Measurements from ENCODE around the gene PPP1R14C.

PPP1R14C gene, protein sequence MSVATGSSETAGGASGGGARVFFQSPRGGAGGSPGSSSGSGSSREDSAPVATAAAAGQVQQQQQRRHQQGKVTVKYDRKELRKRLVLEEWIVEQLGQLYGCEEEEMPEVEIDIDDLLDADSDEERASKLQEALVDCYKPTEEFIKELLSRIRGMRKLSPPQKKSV

DNA sequence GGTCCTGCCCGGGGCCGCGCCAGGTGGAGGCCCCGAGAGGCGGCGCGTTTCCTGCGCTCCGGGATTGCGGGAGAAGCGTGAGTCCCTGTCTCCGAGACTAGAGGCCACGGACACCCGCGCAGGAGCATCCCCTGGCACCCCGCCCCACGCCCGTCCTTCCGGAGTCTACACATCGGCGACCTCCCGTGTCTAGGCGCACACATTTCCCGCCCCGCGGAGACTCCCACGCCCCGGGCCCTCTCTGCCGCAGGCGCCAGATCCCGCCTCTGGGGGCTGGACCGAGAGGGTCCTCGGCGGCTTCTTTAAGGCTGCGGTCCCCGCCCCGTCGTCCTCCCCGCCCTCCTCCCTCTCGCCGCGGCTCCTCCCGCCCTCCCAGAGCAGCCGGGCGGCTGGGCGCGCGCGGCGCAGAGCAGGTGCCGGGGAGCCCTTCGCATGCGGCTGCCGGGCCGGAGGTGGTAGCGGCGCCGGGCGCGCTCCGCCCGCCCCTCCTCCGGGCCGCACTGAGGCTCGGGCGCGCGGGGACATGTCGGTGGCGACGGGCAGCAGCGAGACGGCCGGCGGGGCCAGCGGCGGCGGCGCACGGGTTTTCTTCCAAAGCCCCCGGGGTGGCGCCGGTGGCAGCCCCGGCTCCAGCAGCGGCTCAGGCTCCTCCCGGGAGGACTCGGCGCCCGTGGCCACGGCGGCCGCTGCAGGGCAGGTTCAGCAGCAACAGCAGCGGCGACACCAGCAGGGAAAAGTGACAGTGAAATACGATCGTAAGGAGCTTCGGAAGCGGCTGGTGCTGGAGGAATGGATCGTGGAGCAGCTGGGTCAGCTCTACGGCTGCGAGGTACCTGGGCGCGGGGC lies at the start of gene PPP1R14C:
Gene PPP1R14C (plus strand): TSS at position 375 of the 846 bp plus-strand sequence. CDS start 149 bp downstream, at position 524.
- peak; percentile 17 for DNase-seq (ENCODE audit: low spot score)

DNA sequence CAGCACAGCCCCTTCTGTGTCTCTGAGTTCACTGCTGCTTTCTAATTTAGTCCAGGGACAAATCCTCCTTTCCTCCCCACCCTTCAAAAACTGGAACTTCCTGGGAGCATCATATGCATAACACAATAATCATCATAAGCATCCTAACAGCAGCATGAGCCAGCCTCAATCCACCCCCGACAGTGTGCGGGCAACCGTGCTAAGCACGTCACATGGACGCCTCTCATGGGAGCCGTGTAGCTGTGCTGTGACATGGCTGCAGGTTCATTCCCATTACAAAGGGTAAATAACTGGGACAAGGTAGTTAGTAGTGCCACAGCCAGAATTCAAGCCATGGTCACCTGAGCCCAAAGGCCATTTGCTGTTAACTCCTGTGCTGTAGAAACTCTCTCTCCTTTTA lies 49.4 kb upstream of the PPP1R14C start:
- Mint-ChIP-seq H3K36me3 (ENCODE audit: low read depth) (no peaks in the 10 kb centered on the region), H3K4me1 (ENCODE audit: low read depth) (no peaks in the 10 kb centered on the region), H3K9me3 (no peaks in the 10 kb centered on the region), H3K4me3 (no peak overlapping the region), H3K27me3 (ENCODE audit: low read depth) (peaks cover 7% of the 10 kb centered on the region), H3K27ac (no peak overlapping the region)
- no peak for DNase-seq (ENCODE audit: low spot score)

More for the DNA sequence above, at the start of gene PPP1R14C:
- Mint-ChIP-seq H3K27me3 (ENCODE audit: low read depth) (peaks cover 76% of the 10 kb centered on the region), H3K4me3 (peak within 1 kb of the TSS; percentile 63), H3K4me1 (ENCODE audit: low read depth) (peaks cover 8% of the 10 kb centered on the region), H3K27ac (no peak within 1 kb of the TSS), H3K9me3 (peaks cover 2% of the 10 kb centered on the region), H3K36me3 (ENCODE audit: low read depth) (no peaks in the 10 kb centered on the region)

DNA sequence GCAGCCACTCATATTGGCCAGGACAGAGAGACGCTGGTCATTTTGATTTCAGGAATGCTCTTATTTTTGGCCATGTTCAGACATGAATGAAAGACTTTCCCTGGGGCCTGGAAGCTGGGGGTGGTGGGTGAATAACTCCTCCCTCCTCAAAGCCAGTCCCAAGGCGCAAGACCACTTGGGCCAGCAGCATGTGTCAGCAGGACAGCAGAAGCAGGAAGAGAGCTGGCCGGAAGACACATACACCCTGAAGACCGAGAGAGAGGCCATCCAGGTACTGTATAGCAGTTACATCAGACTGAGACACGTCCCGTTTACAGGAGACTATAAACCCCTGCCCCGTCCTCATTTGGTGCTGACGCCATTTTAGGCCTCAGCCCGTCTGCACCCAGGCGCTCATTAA lies 44.7 kb upstream of the PPP1R14C start:
- no peak overlapping the region for H3K4me3 Mint-ChIP-seq
- no peaks in the 10 kb centered on the region for H3K9me3 Mint-ChIP-seq
- no peaks in the 10 kb centered on the region for H3K4me1 Mint-ChIP-seq (ENCODE audit: low read depth)
- DNase-seq (ENCODE audit: low spot score), result no peak
- H3K36me3 Mint-ChIP-seq (ENCODE audit: low read depth), result no peaks in the 10 kb centered on the region
- H3K27me3 Mint-ChIP-seq (ENCODE audit: low read depth), result peaks cover 7% of the 10 kb centered on the region
- H3K27ac Mint-ChIP-seq, result no peak overlapping the region

DNA sequence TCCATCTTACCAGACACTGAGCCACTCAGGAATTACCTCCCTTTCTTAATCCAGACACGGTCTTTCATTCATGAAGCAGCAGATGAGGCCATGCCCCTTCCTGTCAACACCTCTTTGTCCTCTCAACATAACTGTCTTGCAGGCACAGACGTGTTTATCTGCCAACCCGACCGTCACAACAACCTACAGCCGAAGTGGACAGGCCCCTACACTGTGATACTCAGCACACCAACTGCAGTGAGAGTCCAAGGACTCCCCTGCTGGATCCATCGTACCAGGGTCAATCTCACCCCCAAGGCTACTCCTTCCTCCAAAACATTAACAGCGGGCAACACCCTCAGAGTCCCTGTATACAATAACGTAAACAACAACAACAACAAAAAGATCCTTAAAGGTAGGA lies 43.3 kb upstream of the PPP1R14C start:
- Mint-ChIP-seq H3K36me3 (ENCODE audit: low read depth) (no peaks in the 10 kb centered on the region), H3K27me3 (ENCODE audit: low read depth) (peaks cover 9% of the 10 kb centered on the region), H3K9me3 (no peaks in the 10 kb centered on the region), H3K27ac (no peak overlapping the region), H3K4me3 (no peak overlapping the region), H3K4me1 (ENCODE audit: low read depth) (no peaks in the 10 kb centered on the region)
- no peak for DNase-seq (ENCODE audit: low spot score)

DNA sequence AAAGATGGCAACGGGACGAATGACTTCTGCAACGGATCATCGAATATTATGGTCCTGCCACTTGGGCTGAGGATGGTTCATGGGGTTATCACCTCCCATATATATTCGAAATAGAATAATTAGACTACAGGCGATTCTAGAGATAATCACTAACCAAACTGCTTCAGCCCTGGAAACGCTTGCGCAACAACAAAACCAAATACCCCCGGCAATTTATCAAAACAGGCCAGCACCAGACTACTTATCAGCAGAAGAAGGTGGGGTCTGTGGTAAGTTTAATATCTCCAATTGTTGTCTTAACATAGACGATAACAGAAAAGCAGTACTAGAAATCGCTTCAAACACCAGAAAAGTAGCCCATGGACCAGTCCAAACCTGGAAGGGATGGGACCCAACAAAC lies 42.9 kb upstream of the PPP1R14C start:
- H3K27ac Mint-ChIP-seq, result no peak overlapping the region
- peaks cover 9% of the 10 kb centered on the region for H3K27me3 Mint-ChIP-seq (ENCODE audit: low read depth)
- no peaks in the 10 kb centered on the region for H3K9me3 Mint-ChIP-seq
- H3K4me1 Mint-ChIP-seq (ENCODE audit: low read depth), result no peaks in the 10 kb centered on the region
- no peak overlapping the region for H3K4me3 Mint-ChIP-seq
- no peaks in the 10 kb centered on the region for H3K36me3 Mint-ChIP-seq (ENCODE audit: low read depth)
- no peak for DNase-seq (ENCODE audit: low spot score)

DNA sequence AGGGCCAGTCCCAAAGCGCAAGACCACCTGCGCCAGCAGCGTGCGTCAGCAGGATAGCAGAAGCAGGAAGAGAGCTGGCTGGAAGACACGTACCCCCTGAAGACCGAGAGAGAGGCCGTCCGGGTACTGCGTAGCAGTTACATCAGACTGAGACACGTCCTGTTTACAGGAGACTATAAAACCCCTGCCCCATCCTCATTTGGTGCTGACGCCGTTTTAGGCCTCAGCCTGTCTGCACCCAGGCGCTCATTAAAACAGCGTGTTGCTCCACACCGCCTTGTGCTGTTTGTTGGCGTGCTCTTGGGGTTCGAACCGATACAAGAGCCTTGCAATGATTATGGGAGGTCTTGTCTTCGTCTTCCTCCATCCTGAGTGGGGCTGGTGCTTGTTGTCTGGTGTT lies 42.1 kb upstream of the PPP1R14C start:
- Mint-ChIP-seq H3K9me3 (no peaks in the 10 kb centered on the region), H3K27ac (no peak overlapping the region), H3K27me3 (ENCODE audit: low read depth) (peaks cover 8% of the 10 kb centered on the region), H3K4me3 (no peak overlapping the region), H3K4me1 (ENCODE audit: low read depth) (no peaks in the 10 kb centered on the region), H3K36me3 (ENCODE audit: low read depth) (no peaks in the 10 kb centered on the region)
- no peak for DNase-seq (ENCODE audit: low spot score)

DNA sequence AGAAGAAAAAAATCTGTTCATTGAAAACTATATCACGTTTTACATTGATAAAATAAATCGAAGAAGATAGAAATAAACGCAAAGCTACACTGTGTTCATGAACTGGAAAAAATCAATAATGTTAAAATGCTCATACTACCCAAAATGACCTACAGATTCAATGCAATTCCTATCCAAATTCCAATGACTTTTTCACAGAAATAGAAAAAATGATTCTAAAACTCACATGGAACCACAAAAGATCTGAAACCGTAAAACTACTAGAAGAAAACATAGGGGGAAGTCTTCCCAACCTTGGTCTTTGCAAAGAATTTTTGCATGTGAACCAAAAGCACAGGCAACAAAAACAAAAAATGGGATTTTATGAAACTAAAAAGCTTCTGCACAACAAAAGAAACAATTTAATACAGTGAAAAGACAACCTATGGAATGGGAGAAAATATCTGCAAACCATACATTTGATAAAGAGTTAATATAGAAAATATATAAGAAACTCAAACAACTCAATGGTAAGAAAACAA lies 40.0 kb upstream of the PPP1R14C start:
- no peaks in the 10 kb centered on the region for H3K9me3 Mint-ChIP-seq
- peaks cover 8% of the 10 kb centered on the region for H3K27me3 Mint-ChIP-seq (ENCODE audit: low read depth)
- no peaks in the 10 kb centered on the region for H3K36me3 Mint-ChIP-seq (ENCODE audit: low read depth)
- DNase-seq (ENCODE audit: low spot score), result no peak
- H3K4me3 Mint-ChIP-seq, result no peak overlapping the region
- no peak overlapping the region for H3K27ac Mint-ChIP-seq
- no peaks in the 10 kb centered on the region for H3K4me1 Mint-ChIP-seq (ENCODE audit: low read depth)

DNA sequence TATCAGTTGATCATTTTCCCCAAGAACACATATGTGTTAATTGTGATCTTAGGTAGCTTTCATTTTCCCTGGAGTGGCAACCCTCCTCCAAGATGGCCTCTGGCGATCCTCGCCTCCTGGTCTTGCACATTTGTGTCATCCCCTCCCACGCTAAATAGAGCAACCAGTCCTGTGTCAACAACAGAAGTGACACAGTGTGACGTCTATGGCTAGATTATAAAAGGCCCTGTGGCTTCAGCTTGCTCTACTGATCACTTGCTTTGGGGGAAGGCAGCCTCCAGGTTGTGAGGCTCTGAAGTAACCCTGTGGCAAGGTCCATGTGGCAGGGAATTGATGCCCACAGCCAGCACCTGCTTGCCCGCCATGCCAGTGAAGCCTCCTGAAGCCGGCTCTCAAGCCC lies 30.6 kb upstream of the PPP1R14C start:
- no peaks in the 10 kb centered on the region for H3K36me3 Mint-ChIP-seq (ENCODE audit: low read depth)
- H3K9me3 Mint-ChIP-seq, result no peaks in the 10 kb centered on the region
- H3K4me3 Mint-ChIP-seq, result no peak overlapping the region
- H3K27me3 Mint-ChIP-seq (ENCODE audit: low read depth), result peaks cover 5% of the 10 kb centered on the region
- no peak for DNase-seq (ENCODE audit: low spot score)
- H3K4me1 Mint-ChIP-seq (ENCODE audit: low read depth), result no peaks in the 10 kb centered on the region
- no peak overlapping the region for H3K27ac Mint-ChIP-seq

DNA sequence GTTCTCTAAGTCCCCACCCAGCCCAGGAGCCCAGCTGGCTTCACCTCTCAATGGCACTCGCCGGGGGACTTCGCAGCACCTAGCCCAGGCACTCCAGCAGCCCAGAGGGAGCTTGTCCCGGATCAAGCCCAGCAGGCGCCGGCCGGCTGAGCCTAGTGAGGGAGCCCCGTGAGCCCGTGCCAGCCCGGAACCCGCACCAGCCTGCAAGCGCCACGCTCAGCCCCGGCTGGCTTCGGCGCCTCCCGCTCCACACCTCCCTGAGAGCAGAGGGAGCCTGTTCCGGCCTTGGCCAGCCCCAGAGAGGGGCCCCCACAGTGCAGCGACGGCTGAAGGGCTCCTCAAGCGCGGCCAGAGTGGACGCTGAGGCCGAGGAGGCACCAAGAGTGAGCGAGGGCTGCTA lies 27.1 kb upstream of the PPP1R14C start:
- DNase-seq (ENCODE audit: low spot score), result no peak
- Mint-ChIP-seq H3K4me1 (ENCODE audit: low read depth) (peaks cover 5% of the 10 kb centered on the region), H3K9me3 (no peaks in the 10 kb centered on the region), H3K27ac (no peak overlapping the region), H3K27me3 (ENCODE audit: low read depth) (peaks cover 13% of the 10 kb centered on the region), H3K4me3 (no peak overlapping the region), H3K36me3 (ENCODE audit: low read depth) (no peaks in the 10 kb centered on the region)

DNA sequence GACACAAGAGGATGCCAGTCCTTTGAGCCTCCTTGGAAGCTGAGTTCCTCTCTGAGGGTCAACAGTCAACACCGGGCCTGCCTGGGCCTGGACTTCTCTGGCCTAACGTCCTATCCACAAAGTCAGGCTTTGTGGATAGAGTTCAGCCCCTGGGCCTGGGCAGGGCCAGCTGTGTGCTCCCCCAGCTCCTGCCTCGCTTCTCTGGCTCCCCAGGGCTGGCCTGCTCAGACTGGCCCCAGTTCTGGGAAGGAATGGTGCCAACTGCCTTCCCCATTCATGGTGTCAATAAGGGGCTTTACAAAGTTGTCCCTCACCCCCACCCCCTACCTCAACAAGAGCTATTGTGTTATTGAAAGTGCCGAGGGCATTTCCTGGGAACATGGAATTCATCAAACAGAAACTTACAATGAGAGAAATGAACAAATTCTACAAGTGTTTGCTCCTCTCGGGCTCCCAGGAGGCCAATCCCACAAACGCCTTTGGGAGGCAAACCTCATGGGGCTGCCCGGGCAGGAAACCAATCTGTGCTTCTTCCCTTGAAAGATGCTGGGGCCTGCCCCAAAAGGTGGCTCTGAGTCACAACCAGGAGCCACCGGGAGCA lies 26.5 kb upstream of the PPP1R14C start:
- DNase-seq (ENCODE audit: low spot score), result no peak
- H3K4me1 Mint-ChIP-seq (ENCODE audit: low read depth), result peaks cover 5% of the 10 kb centered on the region

DNA sequence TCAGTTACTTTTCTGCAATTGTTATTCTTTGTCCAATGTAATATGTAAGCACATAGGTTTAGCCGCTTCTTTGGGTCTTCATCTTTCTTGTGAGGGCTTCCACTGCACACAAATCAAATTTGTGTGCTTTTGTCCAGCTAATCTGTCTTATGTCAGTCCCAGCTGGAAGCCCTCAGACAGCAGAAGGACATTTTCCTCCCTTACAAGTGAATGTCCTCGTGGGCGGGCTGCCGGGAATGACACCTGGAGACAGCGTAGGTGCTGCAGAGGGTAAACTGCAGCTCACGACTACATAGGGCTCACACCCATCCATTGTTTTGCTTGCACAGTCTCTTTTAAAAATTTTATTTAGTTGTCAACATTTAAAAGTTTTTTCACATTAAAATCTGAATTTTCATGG lies 24.6 kb upstream of the PPP1R14C start:
- H3K9me3 Mint-ChIP-seq, result no peaks in the 10 kb centered on the region
- H3K27ac Mint-ChIP-seq, result no peak overlapping the region
- peaks cover 19% of the 10 kb centered on the region for H3K27me3 Mint-ChIP-seq (ENCODE audit: low read depth)
- DNase-seq (ENCODE audit: low spot score), result no peak
- no peaks in the 10 kb centered on the region for H3K36me3 Mint-ChIP-seq (ENCODE audit: low read depth)
- no peak overlapping the region for H3K4me3 Mint-ChIP-seq
- peaks cover 5% of the 10 kb centered on the region for H3K4me1 Mint-ChIP-seq (ENCODE audit: low read depth)

More for the DNA sequence above, 26.5 kb upstream of the PPP1R14C start:
- Mint-ChIP-seq H3K27me3 (ENCODE audit: low read depth) (peaks cover 12% of the 10 kb centered on the region), H3K4me3 (no peak overlapping the region), H3K27ac (no peak overlapping the region), H3K9me3 (no peaks in the 10 kb centered on the region), H3K36me3 (ENCODE audit: low read depth) (no peaks in the 10 kb centered on the region)

DNA sequence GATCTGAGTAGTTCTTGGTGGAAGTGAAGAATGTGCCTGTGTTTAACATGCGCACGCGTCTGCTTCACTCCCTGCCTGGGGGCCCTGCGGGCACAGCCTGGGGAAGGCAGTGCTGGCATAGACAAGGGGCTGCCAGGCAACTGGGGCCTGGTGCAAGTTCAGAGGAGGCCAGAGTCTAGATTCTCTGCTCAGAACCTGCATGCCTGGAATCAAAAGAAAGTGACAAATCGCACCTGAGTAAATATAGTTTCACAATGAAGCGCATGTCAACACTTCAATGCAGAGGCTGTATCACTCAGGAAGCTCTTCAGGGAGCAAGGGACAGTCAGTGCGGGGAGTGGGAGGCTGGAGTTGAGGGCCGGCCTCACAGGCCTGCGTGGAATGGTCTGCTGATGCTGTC lies 24.2 kb upstream of the PPP1R14C start:
- Mint-ChIP-seq H3K4me3 (no peak overlapping the region), H3K27me3 (ENCODE audit: low read depth) (peaks cover 21% of the 10 kb centered on the region), H3K4me1 (ENCODE audit: low read depth) (peaks cover 8% of the 10 kb centered on the region), H3K9me3 (no peaks in the 10 kb centered on the region), H3K36me3 (ENCODE audit: low read depth) (no peaks in the 10 kb centered on the region), H3K27ac (no peak overlapping the region)
- no peak for DNase-seq (ENCODE audit: low spot score)

DNA sequence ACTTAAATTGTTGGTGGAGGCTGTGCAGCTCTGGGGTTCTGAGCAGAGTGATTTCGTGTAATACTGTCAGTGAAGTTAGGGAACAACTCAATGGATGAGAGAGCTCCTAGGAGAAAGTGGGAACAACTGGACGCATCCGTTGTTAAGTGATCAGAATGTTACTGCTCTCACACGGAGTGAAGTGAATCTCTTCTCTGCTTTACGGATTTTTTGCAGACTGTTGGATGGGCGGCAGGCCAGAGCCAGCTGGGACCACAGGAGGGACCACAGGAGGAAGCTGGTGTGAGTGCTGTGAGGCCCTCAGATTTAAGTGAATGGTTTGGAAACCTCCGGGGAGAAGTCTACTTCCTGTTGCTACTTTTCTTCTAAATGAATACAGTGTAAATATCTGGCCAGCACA lies 23.7 kb upstream of the PPP1R14C start:
- peaks cover 9% of the 10 kb centered on the region for H3K4me1 Mint-ChIP-seq (ENCODE audit: low read depth)
- no peaks in the 10 kb centered on the region for H3K36me3 Mint-ChIP-seq (ENCODE audit: low read depth)
- peaks cover 25% of the 10 kb centered on the region for H3K27me3 Mint-ChIP-seq (ENCODE audit: low read depth)
- DNase-seq (ENCODE audit: low spot score), result no peak
- H3K4me3 Mint-ChIP-seq, result no peak overlapping the region
- H3K27ac Mint-ChIP-seq, result no peak overlapping the region
- no peaks in the 10 kb centered on the region for H3K9me3 Mint-ChIP-seq

DNA sequence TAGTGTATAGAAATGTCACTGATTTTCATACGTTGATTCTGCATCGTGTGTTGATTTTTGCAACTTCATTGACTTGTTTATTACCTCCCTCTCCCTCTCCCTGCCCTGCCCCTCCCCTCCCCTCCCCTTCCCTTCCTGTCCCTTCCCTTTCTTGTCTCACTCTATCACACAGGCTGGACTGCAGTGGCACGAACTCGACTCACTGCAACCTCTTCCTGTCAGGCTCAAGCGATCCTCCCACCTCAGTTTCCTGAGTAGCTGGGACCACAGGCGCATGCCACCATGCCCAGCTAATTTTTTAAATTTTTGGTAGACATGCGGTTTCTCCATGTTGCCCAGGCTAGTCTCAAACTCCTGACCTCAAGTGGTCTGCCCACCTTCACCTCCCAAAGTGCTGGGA lies 19.2 kb upstream of the PPP1R14C start:
- Mint-ChIP-seq H3K27ac (no peak overlapping the region), H3K9me3 (no peaks in the 10 kb centered on the region), H3K27me3 (ENCODE audit: low read depth) (peaks cover 29% of the 10 kb centered on the region), H3K36me3 (ENCODE audit: low read depth) (no peaks in the 10 kb centered on the region), H3K4me1 (ENCODE audit: low read depth) (peaks cover 9% of the 10 kb centered on the region), H3K4me3 (no peak overlapping the region)
- no peak for DNase-seq (ENCODE audit: low spot score)

All from T-helper 2 cell treated with Interferon-gamma antibody and Interleukin-4, amounts not matched to agents 5 μg/mL and 100 μg/mL, for 36 hours (primary cell).